Bronchial epithelial cell (primary cell): ENCODE data around the gene SETBP1. TPM values are rescaled to one million over a fixed set of nuclear protein-coding genes. Genes with fewer than 3 reads are reported as not detected.

Experiments
- DNase-seq: peaks from one replicate; pipeline ENCODE4 v3.0.0-alpha.2; 2010; ENCODE audit warnings: low read depth
- FAIRE-seq: peaks from 2 replicates; lab custom pipeline; 2011; peaks lifted over from hg19 to GRCh38; lab: Jason Lieb, UNC
- H3K27me3 ChIP-seq: 2 replicates; pipeline ENCODE4 v1.5.1; 2011; ENCODE audit warnings: low read length; ENCODE audit not compliant: control insufficient read depth, insufficient read depth
- H3K36me3 ChIP-seq: 2 replicates; pipeline ENCODE4 v1.5.1; 2011; ENCODE audit warnings: low read length; ENCODE audit not compliant: control insufficient read depth, insufficient read depth
- H3K4me3 ChIP-seq: 2 replicates; pipeline ENCODE4 v1.5.1; 2011; ENCODE audit warnings: mild to moderate bottlenecking, low read depth, low read length, control low read depth
- CTCF ChIP-seq: IDR thresholded peaks from 2 replicates; pipeline ENCODE4 v1.5.1; 2011; ENCODE audit warnings: mild to moderate bottlenecking, moderate library complexity, low read length, control low read depth, inconsistent platforms; ENCODE audit not compliant: insufficient read depth, severe bottlenecking
- total RNA-seq: library from RNA; depleted of rRNA; stranded (reverse); fragments of >200 nt; gene quantifications from 2 replicates; pipeline ENCODE4 v1.2.1, GENCODE V29; 2014

SETBP1 gene
- total RNA-seq, 1 donor from 2014 or later = 1.8 TPM

GRCh38 chr18:45034179-45034578 is 353.5 kb downstream of the SETBP1 start:
- Histone ChIP-seq H3K4me3 (no peak overlapping the region), H3K27me3 (no peaks in the 10 kb centered on the region), H3K36me3 (no peaks in the 10 kb centered on the region)
- no peak for FAIRE-seq
- no peak for DNase-seq
- TF ChIP-seq CTCF = no peak

GRCh38 chr18:45037618-45038017 is 356.9 kb downstream of the SETBP1 start:
- FAIRE-seq = no peak
- TF ChIP-seq CTCF = no peak
- Histone ChIP-seq H3K4me3 (no peak overlapping the region), H3K36me3 (no peaks in the 10 kb centered on the region), H3K27me3 (no peaks in the 10 kb centered on the region)
- no peak for DNase-seq

DNA sequence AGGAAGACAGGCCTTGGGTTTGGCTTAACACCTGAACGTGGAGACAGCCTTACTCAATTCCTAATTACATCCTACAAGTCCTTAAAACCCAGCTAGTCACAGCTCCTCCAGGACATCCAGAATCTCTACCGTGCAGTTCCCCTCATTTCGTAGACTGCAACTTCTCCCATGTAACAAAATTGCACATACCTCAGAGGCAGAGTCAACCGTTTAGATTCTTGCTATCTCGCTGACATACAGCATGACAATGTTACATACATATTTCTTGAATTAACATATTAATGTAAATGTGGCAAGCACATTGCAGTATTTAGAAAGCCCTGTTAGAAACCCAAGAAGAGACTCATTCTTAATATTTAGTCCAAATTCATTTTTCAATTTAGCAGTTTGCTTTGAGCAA is 358.7 kb downstream of the SETBP1 start:
- no peak for DNase-seq
- no peak for TF ChIP-seq CTCF
- Histone ChIP-seq H3K4me3 (no peak overlapping the region), H3K27me3 (no peaks in the 10 kb centered on the region), H3K36me3 (no peaks in the 10 kb centered on the region)
- FAIRE-seq = no peak

DNA sequence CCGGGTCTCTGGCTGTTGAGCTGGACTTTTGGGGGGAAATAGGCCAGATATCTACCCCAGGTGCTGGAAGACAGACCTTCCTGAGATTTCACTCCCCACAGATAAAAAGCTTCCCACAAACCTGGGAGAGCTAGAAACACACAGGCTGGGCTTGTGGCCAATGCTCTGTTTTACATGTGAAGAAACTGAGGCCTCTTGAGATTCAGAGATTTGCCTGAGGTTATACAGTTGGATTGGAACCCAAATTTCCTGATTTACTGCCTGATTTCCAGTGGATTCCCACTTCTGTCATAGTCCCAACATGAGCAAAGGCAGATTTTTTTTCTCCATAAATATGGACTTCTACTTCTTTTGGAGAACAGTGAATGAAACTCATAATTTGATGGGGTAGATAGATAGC is 360.2 kb downstream of the SETBP1 start:
- Histone ChIP-seq H3K27me3 (no peaks in the 10 kb centered on the region), H3K4me3 (no peak overlapping the region), H3K36me3 (no peaks in the 10 kb centered on the region)
- FAIRE-seq = no peak
- DNase-seq = no peak
- TF ChIP-seq CTCF = no peak

DNA sequence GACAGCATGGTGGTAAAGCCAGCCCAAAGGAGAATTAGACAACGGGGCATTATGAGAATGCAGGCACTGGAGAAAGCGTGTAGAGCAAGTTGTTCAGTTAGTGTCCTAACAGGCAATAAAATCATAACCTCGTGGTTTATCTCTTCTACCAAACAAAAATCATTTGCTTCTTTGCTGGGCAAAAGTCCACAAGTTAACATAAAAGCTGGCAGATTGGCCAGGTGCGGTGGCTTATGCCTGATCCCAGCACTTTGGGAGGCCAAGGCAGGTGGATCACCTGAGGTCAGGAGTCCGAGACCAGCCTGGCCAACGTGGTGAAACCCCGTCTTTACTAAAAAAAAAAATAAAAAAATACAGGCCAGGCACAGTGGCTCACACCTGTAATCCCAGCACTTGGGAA is 364.1 kb downstream of the SETBP1 start:
- H3K27me3 ChIP-seq = no peaks in the 10 kb centered on the region
- no peaks in the 10 kb centered on the region for H3K36me3 ChIP-seq
- DNase-seq (no peak), FAIRE-seq (no peak)
- TF ChIP-seq CTCF = no peak
- no peak overlapping the region for H3K4me3 ChIP-seq

GRCh38 chr18:45046228-45046627 is 365.5 kb downstream of the SETBP1 start:
- DNase-seq (no peak), FAIRE-seq (no peak)
- Histone ChIP-seq H3K27me3 (no peaks in the 10 kb centered on the region), H3K36me3 (no peaks in the 10 kb centered on the region), H3K4me3 (no peak overlapping the region)
- no peak for TF ChIP-seq CTCF
